NCI-H2227 treated with DMSO at 0.1 percent for 48 hours (cell line): ENCODE data around the gene TTLL9.
"Not testable (repeated sequence)": the region's sequence is repeated elsewhere in the genome, so short reads cannot be mapped to it uniquely, and the experiment has no call there.

ENCODE experiments used
- DNase-seq: peaks from one replicate; lab custom pipeline; 2025; lab: John Stamatoyannopoulos, UW

Gene TTLL9

GRCh38 chr20:31883829-31884228, 13.4 kb downstream of the TTLL9 start:
- DNase-seq: no peak

GRCh38 chr20:31890646-31891045, 20.2 kb downstream of the TTLL9 start:
- no peak for DNase-seq

- DNase-seq: no peak
These were observed 24.7 kb downstream of the TTLL9 start for GRCh38 chr20:31894980-31895675.

GRCh38 chr20:31896049-31896448, 25.6 kb downstream of the TTLL9 start:
- no peak for DNase-seq

GRCh38 chr20:31897541-31897940, 27.1 kb downstream of the TTLL9 start:
- DNase-seq: no peak

- no peak for DNase-seq
These were observed 31.2 kb downstream of the TTLL9 start for GRCh38 chr20:31901615-31902014.

GRCh38 chr20:31903627-31904386, 33.4 kb downstream of the TTLL9 start:
- DNase-seq: no peak

GRCh38 chr20:31906001-31906400, 35.6 kb downstream of the TTLL9 start:
- DNase-seq: no peak

GRCh38 chr20:31907046-31907445, 36.6 kb downstream of the TTLL9 start:
- DNase-seq: no peak

GRCh38 chr20:31908016-31908415, 37.6 kb downstream of the TTLL9 start:
- DNase-seq: no peak

- no peak for DNase-seq
These were observed 38.0 kb downstream of the TTLL9 start for GRCh38 chr20:31908424-31908823.

GRCh38 chr20:31909253-31910070, 39.0 kb downstream of the TTLL9 start:
- DNase-seq: no peak

GRCh38 chr20:31910071-31910803, 39.8 kb downstream of the TTLL9 start:
- no peak for DNase-seq

- DNase-seq: no peak
These were observed 43.2 kb downstream of the TTLL9 start for GRCh38 chr20:31913431-31914157.

GRCh38 chr20:31914170-31914569, 43.7 kb downstream of the TTLL9 start:
- no peak for DNase-seq

- DNase-seq: no peak
These were observed 45.3 kb downstream of the TTLL9 start for GRCh38 chr20:31915491-31916280.

GRCh38 chr20:31916708-31917107, 46.3 kb downstream of the TTLL9 start:
- DNase-seq: no peak

- DNase-seq: not testable (repeated sequence)
These were observed 47.6 kb downstream of the TTLL9 start for GRCh38 chr20:31917962-31918412.

GRCh38 chr20:31918466-31919105, 48.2 kb downstream of the TTLL9 start:
- no peak for DNase-seq
